B cell (primary cell): Measurements from ENCODE around the gene IGF1R. TPM values are rescaled to one million over a fixed set of nuclear protein-coding genes. Genes with fewer than 3 reads are reported as not detected.

ENCODE experiments used
- ATAC-seq: fragments of 200-7000 bp; cut with Tn5 transposase; one replicate; pipeline ENCODE4 v1.10.0; 2021; ENCODE audit warnings: low read depth, mild to moderate bottlenecking, moderate number of reproducible peaks, moderate library complexity
- CTCF ChIA-PET: fragments of 350-600 bp; sonication (Branson Sonifier 250); formaldehyde crosslinking; loops from one replicate; lab custom pipeline; 2021; ENCODE audit warnings: antibody characterized with exemption, inconsistent platforms; lab: Charles Lee
- POLR2A ChIA-PET: fragments of 350-600 bp; sonication (Branson Sonifier 250); formaldehyde crosslinking; loops from one replicate; lab custom pipeline; 2021; ENCODE audit warnings: antibody characterized with exemption; lab: Charles Lee
- DNase-seq: peaks from one replicate; pipeline ENCODE4 v3.0.0; 2013
- H2AFZ ChIP-seq: 2 replicates; pipeline ENCODE4 v1.6.1; 2012; ENCODE audit warnings: mild to moderate bottlenecking, low read depth, low read length; ENCODE audit not compliant: insufficient read depth, poor library complexity, severe bottlenecking
- H3K27ac ChIP-seq, 2 donors: 1 replicate in 1 of 2; 2 replicates in 1 of 2; pipeline ENCODE4 v1.5.1; 2012 to 2013; ENCODE audit warnings: low read length in 2 of 2, mild to moderate bottlenecking in 2 of 2, moderate library complexity in 1 of 2
- H3K27me3 ChIP-seq, 4 experiments: fragments of 200-600 bp in 1 of 4; sonication (generic) in 1 of 4; replicated peaks in 1 of 4; 1 replicate in 2 of 4; 2 replicates in 2 of 4; pipeline versions ENCODE4 v1.6.1 to v1.7.0; 2013 to 2016; ENCODE audit warnings: low read length in 3 of 4, mild to moderate bottlenecking in 2 of 4, mixed read lengths in 1 of 4, moderate library complexity in 1 of 4; ENCODE audit not compliant: insufficient read depth in 4 of 4, control insufficient read depth in 3 of 4; ENCODE audit errors: control extremely low read depth in 1 of 4
- H3K36me3 ChIP-seq, 2 experiments: replicated peaks in 1 of 2; 1 replicate in 1 of 2; 2 replicates in 1 of 2; pipeline versions ENCODE4 v1.6.1 to v1.7.1; 2013; ENCODE audit warnings: low read length in 1 of 2; ENCODE audit not compliant: insufficient read depth in 2 of 2, control insufficient read depth in 1 of 2; ENCODE audit errors: control extremely low read depth in 1 of 2, extremely low read depth in 1 of 2
- H3K4me1 ChIP-seq, 2 donors: fragments of 200-600 bp in 1 of 2; sonication (generic) in 1 of 2; 1 replicate in 1 of 2; 2 replicates in 1 of 2; pipeline versions ENCODE4 v1.5.1 to v1.6.1; 2013 to 2017; ENCODE audit warnings: low read length in 2 of 2; ENCODE audit not compliant: control insufficient read depth in 2 of 2, insufficient read depth in 2 of 2
- H3K4me2 ChIP-seq: replicated peaks from 2 replicates; pipeline ENCODE3; 2012; ENCODE audit warnings: mild to moderate bottlenecking, low read depth, low read length; ENCODE audit not compliant: poor library complexity, severe bottlenecking
- H3K4me3 ChIP-seq, 5 experiments: fragments of 200-600 bp in 1 of 5; sonication (generic) in 1 of 5; 1 replicate in 3 of 5; 2 replicates in 2 of 5; pipeline versions ENCODE4 v1.5.1 to v1.7.0; 2011 to 2016; ENCODE audit warnings: low read length in 4 of 5, mild to moderate bottlenecking in 4 of 5, low read depth in 2 of 5, control low read depth in 1 of 5, moderate library complexity in 1 of 5; ENCODE audit not compliant: insufficient read depth in 1 of 5; ENCODE audit errors: control extremely low read depth in 1 of 5, extremely low read depth in 1 of 5
- H3K79me2 ChIP-seq: fragments of 200-600 bp; sonication (generic); one replicate; pipeline ENCODE4 v1.6.0; 2016; ENCODE audit warnings: low read length; ENCODE audit not compliant: control insufficient read depth, insufficient read depth
- H3K9ac ChIP-seq: fragments of 200-600 bp; sonication (generic); 2 replicates; pipeline ENCODE4 v1.6.1; 2017; ENCODE audit warnings: mild to moderate bottlenecking, low read length, moderate library complexity
- H3K9me3 ChIP-seq, 3 donors: one replicate each; pipeline versions ENCODE4 v1.6.1 to v1.7.1; 2013; ENCODE audit warnings: low read length in 2 of 3; ENCODE audit not compliant: control insufficient read depth in 2 of 3, insufficient read depth in 1 of 3; ENCODE audit errors: control extremely low read depth in 1 of 3
- H4K20me1 ChIP-seq: 2 replicates; pipeline ENCODE4 v1.6.0; 2012; ENCODE audit warnings: mild to moderate bottlenecking, low read length; ENCODE audit not compliant: insufficient read depth, control insufficient read depth, poor library complexity, severe bottlenecking
- H3K27ac Mint-ChIP-seq: one replicate; pipeline ENCODE4 v1.8.0; 2021; ENCODE audit warnings: mixed read lengths
- H3K27me3 Mint-ChIP-seq: one replicate; pipeline ENCODE4 v1.8.0; 2021; ENCODE audit warnings: mixed read lengths
- H3K4me1 Mint-ChIP-seq: one replicate; pipeline ENCODE4 v1.8.0; 2021; ENCODE audit warnings: mixed read lengths
- H3K4me3 Mint-ChIP-seq: one replicate; pipeline ENCODE4 v1.8.0; 2021; ENCODE audit warnings: mixed read lengths
- H3K9me3 Mint-ChIP-seq: one replicate; pipeline ENCODE4 v1.8.0; 2022; ENCODE audit warnings: mixed read lengths; ENCODE audit not compliant: insufficient read depth
- EZH2 ChIP-seq: IDR thresholded peaks from 2 replicates; pipeline ENCODE4 v1.6.1; 2012; ENCODE audit warnings: borderline replicate concordance, low read depth, mild to moderate bottlenecking, moderate library complexity, low read length; ENCODE audit not compliant: insufficient read depth, poor library complexity, severe bottlenecking
- WGBS: methylation state at CpG from one replicate; pipeline ENCODE4 v1.1.5; 2013; ENCODE audit warnings: missing lambda C conversion rate; ENCODE audit not compliant: insufficient coverage; 5-methylcytosine and 5-hydroxymethylcytosine counted together
- intact Hi-C: fragments of 100-400 bp; cut with micrococcal nuclease; formaldehyde crosslinking; loops from one replicate; pipeline ENCODE4 v1.10.0; 2022
- polyA plus RNA-seq: library from polyadenylated mRNA; depleted of rRNA; stranded (reverse); fragments of >200 nt; gene quantifications from 2 replicates; pipeline ENCODE4 v1.2.3, GENCODE V29; 2012
- total RNA-seq, 2 donors: library from RNA; stranded (reverse); fragments of 120-200 nt in 1 of 2; gene quantifications; 1 replicate in 1 of 2; 2 replicates in 1 of 2; pipeline versions ENCODE4 v1.2.3 to v1.2.4, GENCODE V29; 2013 to 2022
- TF ChIP-seq, protein P1 (sequence below): fragments of 200-600 bp; IDR thresholded peaks from one replicate; pipeline ENCODE4 v1.8.0; 2022; ENCODE audit warnings: antibody characterized with exemption, mild to moderate bottlenecking

IGF1R gene
- total and polyA plus RNA-seq, 2 donors (not counting 1 experiment from before 2014, with no cell fraction given), result 5.4 to 23.1 TPM

DNA sequence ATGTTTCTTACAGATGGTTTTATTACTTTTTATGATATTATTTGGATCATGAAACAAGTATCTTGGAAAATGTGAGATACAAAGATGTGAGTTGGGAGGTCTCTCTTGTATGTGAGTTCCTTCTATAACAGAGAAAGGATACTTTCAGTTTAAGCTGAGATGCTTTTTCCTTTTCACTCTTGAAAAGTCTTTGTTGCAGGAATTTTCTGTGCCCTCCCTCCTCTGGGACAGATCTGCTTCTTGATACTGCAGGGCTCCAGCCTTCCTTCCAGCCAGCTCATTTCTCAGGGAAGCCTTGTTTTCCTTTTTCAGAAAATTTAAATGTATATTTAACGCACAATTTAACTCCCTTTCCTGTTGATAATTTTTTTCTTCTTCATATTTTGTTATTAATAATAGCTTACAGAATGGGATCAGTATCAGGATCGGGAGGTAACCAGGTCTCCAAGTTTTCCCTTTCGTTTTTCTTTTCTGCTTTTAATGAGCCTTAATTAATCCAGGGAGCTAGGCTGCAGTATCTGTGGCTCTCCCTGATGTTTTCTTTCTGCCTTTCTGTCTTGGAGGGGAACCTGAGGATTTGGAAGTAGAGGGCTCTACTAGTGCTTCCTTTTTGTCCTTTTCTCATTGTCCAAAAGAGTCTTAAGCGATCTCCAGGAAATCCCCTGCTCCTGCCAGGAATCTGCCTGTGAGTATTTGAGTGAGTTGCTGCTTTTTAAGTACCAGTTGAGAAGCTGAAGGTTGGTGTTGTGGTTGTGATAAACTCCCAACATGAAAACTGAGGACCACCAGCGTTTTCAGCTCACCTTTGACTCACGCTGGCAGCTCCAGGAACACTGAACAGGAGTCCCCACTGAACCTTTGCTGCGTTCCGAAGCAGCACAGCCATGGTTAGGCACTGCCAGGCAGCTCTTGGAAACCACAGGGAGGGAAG is 105.7 kb downstream of the IGF1R start:
- Histone ChIP-seq H3K27me3 (peaks cover 0 to 4% (median 0%) of the 10 kb centered on the region in 4 experiments), H3K79me2 (no peaks in the 10 kb centered on the region), H3K4me2 (no peak overlapping the region), H2AFZ (no peak overlapping the region), H3K27ac (no peak overlapping the region), H3K9me3 (no peaks in the 10 kb centered on the region), H3K4me3 (no peak overlapping the region), H4K20me1 (no peaks in the 10 kb centered on the region), H3K36me3 (no peaks in the 10 kb centered on the region), H3K9ac (no peak overlapping the region), H3K4me1 (no peaks in the 10 kb centered on the region)
- TF ChIP-seq EZH2, result no peak
- TF ChIP-seq, protein P1, sequence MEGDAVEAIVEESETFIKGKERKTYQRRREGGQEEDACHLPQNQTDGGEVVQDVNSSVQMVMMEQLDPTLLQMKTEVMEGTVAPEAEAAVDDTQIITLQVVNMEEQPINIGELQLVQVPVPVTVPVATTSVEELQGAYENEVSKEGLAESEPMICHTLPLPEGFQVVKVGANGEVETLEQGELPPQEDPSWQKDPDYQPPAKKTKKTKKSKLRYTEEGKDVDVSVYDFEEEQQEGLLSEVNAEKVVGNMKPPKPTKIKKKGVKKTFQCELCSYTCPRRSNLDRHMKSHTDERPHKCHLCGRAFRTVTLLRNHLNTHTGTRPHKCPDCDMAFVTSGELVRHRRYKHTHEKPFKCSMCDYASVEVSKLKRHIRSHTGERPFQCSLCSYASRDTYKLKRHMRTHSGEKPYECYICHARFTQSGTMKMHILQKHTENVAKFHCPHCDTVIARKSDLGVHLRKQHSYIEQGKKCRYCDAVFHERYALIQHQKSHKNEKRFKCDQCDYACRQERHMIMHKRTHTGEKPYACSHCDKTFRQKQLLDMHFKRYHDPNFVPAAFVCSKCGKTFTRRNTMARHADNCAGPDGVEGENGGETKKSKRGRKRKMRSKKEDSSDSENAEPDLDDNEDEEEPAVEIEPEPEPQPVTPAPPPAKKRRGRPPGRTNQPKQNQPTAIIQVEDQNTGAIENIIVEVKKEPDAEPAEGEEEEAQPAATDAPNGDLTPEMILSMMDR, result no peak
- H3K27me3 Mint-ChIP-seq, result no peaks in the 10 kb centered on the region
- H3K9me3 Mint-ChIP-seq, result no peaks in the 10 kb centered on the region
- DNase-seq (no peak), ATAC-seq (no peak)
- H3K27ac Mint-ChIP-seq, result no peak overlapping the region
- POLR2A ChIA-PET, result no interaction called here
- CTCF ChIA-PET, result no interaction called here
- H3K4me3 Mint-ChIP-seq, result no peak overlapping the region
- WGBS, result 37% methylated on average over 4 of the region's 8 CpGs
- intact Hi-C loops, result no loop called here
- peaks cover 5% of the 10 kb centered on the region for H3K4me1 Mint-ChIP-seq

DNA sequence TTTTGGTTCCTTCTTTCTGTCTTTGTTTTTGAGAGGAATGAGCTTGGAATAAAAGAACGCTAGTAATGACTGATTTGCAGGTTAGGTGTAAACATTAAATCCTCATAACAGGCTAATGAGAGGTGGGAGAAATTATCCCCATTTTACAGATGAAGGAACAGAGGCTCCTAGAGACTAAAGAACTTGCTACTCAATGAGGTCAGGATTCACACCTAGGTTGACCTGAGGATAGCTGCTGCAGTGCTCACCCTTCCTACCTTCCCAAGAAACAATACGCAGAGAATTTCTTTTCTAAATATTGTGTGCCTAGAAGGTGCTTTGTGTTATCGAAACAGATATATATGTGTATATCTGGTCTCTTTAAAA is 106.3 kb downstream of the IGF1R start:
- Histone ChIP-seq H3K36me3 (no peaks in the 10 kb centered on the region), H3K4me2 (no peak overlapping the region), H3K4me3 (no peak overlapping the region), H3K27me3 (peaks cover 0 to 4% (median 0%) of the 10 kb centered on the region in 4 experiments), H3K79me2 (no peaks in the 10 kb centered on the region), H4K20me1 (no peaks in the 10 kb centered on the region), H3K27ac (no peak overlapping the region), H3K9me3 (no peaks in the 10 kb centered on the region), H2AFZ (no peak overlapping the region), H3K4me1 (no peaks in the 10 kb centered on the region), H3K9ac (no peak overlapping the region)
- Mint-ChIP-seq H3K9me3 (no peaks in the 10 kb centered on the region), H3K27ac (no peak overlapping the region), H3K27me3 (no peaks in the 10 kb centered on the region), H3K4me3 (no peak overlapping the region), H3K4me1 (peaks cover 5% of the 10 kb centered on the region)
- POLR2A ChIA-PET, result no interaction called here
- TF ChIP-seq, protein P1, result no peak
- no peak for TF ChIP-seq EZH2
- DNase-seq, result no peak
- CTCF ChIA-PET, result no interaction called here
- no peak for ATAC-seq
- intact Hi-C loops, result no loop called here
- WGBS, result no CpG with 5 or more reads among the region's 3 CpGs
